SK-N-SH treated with all-trans-retinoic acid at 6 μM for 48 hours (cell line): ENCODE data around the gene MANBA.

ENCODE experiments used
- ARNTL ChIP-seq: fragments of 450-650 bp; formaldehyde crosslinking; IDR thresholded peaks from 2 replicates; pipeline ENCODE4 v1.5.0; 2020; ENCODE audit warnings: low read depth, mild to moderate bottlenecking, moderate library complexity, borderline replicate concordance
- RARB ChIP-seq: fragments of 250-450 bp; sonication (Bioruptor Pico); IDR thresholded peaks from 2 replicates; pipeline ENCODE4 v1.8.0; 2021; ENCODE audit warnings: mild to moderate bottlenecking, moderate library complexity
- SNAI2 ChIP-seq: fragments of 250-450 bp; sonication (Bioruptor Pico); IDR thresholded peaks from 2 replicates; pipeline ENCODE4 v1.5.0; 2020; ENCODE audit warnings: mild to moderate bottlenecking, moderate library complexity
- TCF4 ChIP-seq: fragments of 250-450 bp; sonication (Bioruptor Pico); IDR thresholded peaks from 2 replicates; pipeline ENCODE4 v1.8.0; 2021; ENCODE audit warnings: mild to moderate bottlenecking, moderate library complexity, borderline replicate concordance
- TOX ChIP-seq: fragments of 250-450 bp; sonication (Bioruptor Pico); IDR thresholded peaks from 2 replicates; pipeline ENCODE4 v1.8.0; 2021; ENCODE audit warnings: mild to moderate bottlenecking, moderate library complexity, borderline replicate concordance
- ZFP30 ChIP-seq: fragments of 450-650 bp; formaldehyde crosslinking; IDR thresholded peaks from 2 replicates; pipeline ENCODE4 v1.5.0; 2022; ENCODE audit warnings: mild to moderate bottlenecking, moderate library complexity
- ZNF8 ChIP-seq: fragments of 450-650 bp; formaldehyde crosslinking; IDR thresholded peaks from 2 replicates; pipeline ENCODE4 v1.5.0; 2020; ENCODE audit warnings: mild to moderate bottlenecking, moderate library complexity
- TF ChIP-seq, protein P1 (sequence below): fragments of 250-450 bp; sonication (Bioruptor Pico); IDR thresholded peaks from 2 replicates; pipeline ENCODE4 v1.8.0; 2020; ENCODE audit warnings: mild to moderate bottlenecking, moderate library complexity, borderline replicate concordance
- TF ChIP-seq, protein P2 (sequence below): fragments of 250-450 bp; sonication (Bioruptor Pico); IDR thresholded peaks from 2 replicates; pipeline ENCODE4 v1.8.0; 2021; ENCODE audit warnings: low read depth, mild to moderate bottlenecking, moderate library complexity, borderline replicate concordance
- TF ChIP-seq, protein P3 (sequence below): fragments of 250-450 bp; sonication (Bioruptor Pico); IDR thresholded peaks from 2 replicates; pipeline ENCODE4 v1.5.1; 2020; ENCODE audit warnings: low read depth, mild to moderate bottlenecking, moderate library complexity

DNA sequence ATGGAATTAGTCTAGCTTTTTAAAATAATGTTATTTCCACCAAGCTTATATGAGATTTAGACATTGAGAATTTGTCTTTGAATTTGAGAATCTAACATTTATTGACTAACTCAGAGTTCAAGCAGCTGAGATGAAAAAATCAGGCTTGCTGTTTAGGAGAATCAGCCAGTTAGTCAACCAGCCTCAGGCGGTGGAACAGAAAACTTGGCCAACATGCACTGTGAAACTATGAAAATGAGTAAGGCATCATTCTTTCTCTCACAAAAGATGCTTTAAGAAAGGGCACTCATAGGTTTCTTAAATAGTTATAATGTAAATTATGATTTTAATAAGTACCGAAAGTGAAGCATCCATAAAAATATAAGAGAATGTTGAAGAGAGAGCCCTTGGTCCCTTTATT is 175.4 kb downstream of the MANBA start:
- TF ChIP-seq TOX: no peak
- TF ChIP-seq TCF4 (CRISPR knock-in tag): no peak
- no peak for TF ChIP-seq ARNTL (CRISPR knock-in tag)
- TF ChIP-seq ZNF8 (CRISPR knock-in tag): no peak
- TF ChIP-seq SNAI2 (CRISPR knock-in tag): no peak
- TF ChIP-seq, protein P1, sequence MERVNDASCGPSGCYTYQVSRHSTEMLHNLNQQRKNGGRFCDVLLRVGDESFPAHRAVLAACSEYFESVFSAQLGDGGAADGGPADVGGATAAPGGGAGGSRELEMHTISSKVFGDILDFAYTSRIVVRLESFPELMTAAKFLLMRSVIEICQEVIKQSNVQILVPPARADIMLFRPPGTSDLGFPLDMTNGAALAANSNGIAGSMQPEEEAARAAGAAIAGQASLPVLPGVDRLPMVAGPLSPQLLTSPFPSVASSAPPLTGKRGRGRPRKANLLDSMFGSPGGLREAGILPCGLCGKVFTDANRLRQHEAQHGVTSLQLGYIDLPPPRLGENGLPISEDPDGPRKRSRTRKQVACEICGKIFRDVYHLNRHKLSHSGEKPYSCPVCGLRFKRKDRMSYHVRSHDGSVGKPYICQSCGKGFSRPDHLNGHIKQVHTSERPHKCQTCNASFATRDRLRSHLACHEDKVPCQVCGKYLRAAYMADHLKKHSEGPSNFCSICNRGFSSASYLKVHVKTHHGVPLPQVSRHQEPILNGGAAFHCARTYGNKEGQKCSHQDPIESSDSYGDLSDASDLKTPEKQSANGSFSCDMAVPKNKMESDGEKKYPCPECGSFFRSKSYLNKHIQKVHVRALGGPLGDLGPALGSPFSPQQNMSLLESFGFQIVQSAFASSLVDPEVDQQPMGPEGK (CRISPR knock-in tag): no peak
- TF ChIP-seq RARB (CRISPR knock-in tag): no peak
- TF ChIP-seq, protein P2, sequence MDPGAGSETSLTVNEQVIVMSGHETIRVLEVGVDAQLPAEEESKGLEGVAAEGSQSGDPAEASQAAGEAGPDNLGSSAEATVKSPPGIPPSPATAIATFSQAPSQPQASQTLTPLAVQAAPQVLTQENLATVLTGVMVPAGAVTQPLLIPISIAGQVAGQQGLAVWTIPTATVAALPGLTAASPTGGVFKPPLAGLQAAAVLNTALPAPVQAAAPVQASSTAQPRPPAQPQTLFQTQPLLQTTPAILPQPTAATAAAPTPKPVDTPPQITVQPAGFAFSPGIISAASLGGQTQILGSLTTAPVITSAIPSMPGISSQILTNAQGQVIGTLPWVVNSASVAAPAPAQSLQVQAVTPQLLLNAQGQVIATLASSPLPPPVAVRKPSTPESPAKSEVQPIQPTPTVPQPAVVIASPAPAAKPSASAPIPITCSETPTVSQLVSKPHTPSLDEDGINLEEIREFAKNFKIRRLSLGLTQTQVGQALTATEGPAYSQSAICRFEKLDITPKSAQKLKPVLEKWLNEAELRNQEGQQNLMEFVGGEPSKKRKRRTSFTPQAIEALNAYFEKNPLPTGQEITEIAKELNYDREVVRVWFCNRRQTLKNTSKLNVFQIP (CRISPR knock-in tag): no peak
- TF ChIP-seq, protein P3, sequence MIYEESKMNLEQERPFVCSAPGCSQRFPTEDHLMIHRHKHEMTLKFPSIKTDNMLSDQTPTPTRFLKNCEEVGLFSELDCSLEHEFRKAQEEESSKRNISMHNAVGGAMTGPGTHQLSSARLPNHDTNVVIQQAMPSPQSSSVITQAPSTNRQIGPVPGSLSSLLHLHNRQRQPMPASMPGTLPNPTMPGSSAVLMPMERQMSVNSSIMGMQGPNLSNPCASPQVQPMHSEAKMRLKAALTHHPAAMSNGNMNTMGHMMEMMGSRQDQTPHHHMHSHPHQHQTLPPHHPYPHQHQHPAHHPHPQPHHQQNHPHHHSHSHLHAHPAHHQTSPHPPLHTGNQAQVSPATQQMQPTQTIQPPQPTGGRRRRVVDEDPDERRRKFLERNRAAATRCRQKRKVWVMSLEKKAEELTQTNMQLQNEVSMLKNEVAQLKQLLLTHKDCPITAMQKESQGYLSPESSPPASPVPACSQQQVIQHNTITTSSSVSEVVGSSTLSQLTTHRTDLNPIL (CRISPR knock-in tag): no peak
- TF ChIP-seq ZFP30 (CRISPR knock-in tag): no peak
